HG03097 (cell line): ENCODE measurements around the gene ROGDI.
"Not testable (repeated sequence)": the region's sequence is repeated elsewhere in the genome, so short reads cannot be mapped to it uniquely, and the experiment has no call there.

ENCODE experiments used
- ATAC-seq: cut with Tn5 transposase; IDR thresholded peaks from one replicate; pipeline ENCODE4 v1.9.1; 2021; ENCODE audit not compliant: unreplicated experiment, low FRiP score

ROGDI gene

DNA sequence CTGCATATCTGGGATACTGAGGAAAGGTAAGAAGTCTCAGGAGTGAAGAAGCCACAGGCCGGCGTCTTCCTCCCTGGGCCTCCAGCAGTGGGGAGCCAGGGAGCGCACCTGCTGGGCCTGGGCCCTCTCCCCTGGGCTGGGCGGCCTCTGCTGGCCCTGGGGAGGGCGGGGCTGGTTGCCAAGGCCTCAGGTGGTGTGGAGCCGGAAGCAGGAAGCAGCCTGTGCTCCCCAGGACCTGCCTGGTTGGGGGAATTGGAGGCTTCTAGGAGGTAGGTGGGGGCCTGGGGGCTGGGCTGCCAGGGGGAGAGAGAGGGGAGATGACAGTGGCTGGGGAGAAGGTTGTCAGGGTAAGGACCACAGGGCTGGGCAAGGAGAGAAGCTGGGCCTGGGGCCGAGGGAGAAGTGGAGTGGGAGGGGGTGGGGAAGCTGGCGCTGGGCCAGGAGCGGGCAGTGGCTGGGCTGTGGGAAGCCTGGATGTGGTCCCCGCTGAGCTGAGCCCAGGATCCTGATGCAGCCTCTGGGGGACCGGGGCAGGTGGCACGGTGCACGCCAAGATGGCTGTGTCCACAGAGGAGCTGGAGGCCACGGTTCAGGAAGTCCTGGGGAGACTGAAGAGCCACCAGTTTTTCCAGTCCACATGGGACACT lies 7.1 kb downstream of the ROGDI start, which contains the start of gene SMIM22:
TSS of gene SMIM22 (plus strand) at position 189 of the 647 bp plus-strand sequence. CDS start at position 555, 366 bp downstream.
- ATAC-seq: no peak

DNA sequence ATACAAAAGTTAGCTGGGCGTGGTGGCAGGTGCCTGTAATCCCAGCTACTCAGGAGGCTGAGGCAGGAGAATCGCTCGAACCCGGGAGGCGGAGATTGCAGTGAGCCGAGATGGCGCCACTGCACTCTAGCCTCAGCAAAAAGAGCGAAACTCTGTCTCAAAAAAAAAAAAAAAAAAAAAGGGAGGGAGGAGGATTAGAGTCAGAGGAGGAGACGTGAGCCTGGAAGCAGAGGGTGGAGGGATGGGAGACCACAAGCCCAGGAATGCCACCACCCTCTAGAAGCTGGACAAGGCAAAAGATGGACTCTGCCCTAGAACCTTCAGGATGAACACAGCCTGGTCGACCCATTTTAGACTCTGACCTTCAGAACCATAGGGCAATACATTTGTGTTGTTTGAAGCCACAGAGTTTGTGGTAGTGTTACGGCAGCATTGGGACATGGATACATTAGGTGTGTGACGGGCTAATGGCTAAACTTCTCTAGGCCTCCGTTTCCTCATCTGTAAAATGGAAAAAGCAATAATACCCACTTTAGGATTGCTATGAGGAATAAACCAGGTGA lies 9.4 kb downstream of the ROGDI start:
- ATAC-seq: no peak

DNA sequence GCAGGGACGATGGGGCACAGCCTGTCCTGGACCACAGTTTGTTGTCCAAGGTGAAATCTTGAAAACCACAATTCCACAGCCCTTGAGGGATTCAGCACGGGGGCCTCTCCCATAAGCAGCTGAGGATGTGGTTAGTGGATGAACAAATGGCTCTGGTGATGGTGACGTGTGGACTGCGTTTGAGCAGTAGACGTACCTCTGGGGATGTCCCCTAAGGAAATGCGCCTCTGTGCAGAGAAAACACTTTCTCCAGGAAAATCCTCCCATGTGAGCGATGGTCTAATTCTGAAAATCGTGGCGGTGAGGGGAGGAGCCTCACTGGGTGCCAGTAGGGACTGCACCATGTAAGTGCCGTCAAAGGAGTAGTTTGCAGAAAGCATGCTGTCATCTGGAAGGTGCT lies 11.6 kb downstream of the ROGDI start:
- no peak for ATAC-seq

DNA sequence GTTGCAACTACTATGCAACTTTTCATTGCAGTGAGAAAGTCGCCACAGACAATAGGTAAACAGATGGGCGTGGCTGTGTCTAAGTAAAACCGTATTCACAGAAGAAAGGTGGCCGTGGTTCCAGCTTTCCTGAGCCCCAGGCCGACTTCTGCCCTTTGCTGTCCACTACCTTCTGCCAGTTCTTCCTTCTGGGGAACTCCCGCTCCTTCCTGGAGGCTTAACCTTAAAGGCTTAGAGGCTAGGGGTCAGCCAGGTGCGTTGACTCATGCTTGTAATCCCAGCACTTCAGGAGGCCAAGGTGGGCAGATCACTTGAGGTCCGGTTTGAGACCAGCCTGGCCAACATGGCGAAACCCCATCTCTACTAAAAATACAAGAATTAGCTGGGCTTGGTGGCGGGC lies 12.2 kb downstream of the ROGDI start:
- no peak for ATAC-seq

DNA sequence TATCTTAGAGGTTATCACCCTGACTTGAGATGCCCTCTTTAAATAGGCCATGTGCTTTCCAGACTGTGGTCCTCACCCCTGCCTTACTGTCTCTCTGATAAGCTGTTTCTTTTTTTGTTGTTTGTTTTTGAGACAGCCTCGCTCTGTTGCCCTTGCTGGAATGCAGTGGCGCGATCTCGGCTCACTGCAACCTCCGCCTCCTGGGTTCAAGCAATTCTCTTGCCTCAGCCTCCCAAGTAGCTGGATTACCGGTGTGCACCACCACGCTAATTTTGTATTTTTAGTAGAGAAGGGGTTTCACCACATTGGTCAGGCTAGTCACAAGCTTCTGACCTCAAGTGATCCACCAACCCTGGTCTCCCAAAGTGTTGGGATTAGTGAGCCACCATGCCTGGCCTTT lies 13.5 kb downstream of the ROGDI start:
- no peak for ATAC-seq

DNA sequence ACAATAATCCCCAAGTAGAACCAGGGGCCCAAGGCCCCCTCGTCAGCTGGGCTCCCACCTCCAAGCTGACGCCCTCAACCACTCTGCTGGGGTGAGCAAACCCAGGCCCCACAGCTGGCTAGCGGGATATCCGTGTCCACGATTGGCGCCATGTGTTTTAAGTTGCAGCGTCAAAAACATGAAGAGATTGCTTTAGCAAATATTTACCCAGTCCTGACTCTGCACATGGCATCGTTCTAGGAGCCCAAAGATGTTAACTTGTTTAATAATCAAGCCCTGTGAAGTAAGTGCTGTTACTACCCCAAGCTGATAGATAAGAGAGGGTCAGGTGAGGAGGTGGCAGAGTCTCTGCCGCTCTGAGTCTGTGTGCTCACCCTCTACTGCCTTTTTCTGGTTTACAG lies 13.9 kb downstream of the ROGDI start:
- ATAC-seq: no peak

DNA sequence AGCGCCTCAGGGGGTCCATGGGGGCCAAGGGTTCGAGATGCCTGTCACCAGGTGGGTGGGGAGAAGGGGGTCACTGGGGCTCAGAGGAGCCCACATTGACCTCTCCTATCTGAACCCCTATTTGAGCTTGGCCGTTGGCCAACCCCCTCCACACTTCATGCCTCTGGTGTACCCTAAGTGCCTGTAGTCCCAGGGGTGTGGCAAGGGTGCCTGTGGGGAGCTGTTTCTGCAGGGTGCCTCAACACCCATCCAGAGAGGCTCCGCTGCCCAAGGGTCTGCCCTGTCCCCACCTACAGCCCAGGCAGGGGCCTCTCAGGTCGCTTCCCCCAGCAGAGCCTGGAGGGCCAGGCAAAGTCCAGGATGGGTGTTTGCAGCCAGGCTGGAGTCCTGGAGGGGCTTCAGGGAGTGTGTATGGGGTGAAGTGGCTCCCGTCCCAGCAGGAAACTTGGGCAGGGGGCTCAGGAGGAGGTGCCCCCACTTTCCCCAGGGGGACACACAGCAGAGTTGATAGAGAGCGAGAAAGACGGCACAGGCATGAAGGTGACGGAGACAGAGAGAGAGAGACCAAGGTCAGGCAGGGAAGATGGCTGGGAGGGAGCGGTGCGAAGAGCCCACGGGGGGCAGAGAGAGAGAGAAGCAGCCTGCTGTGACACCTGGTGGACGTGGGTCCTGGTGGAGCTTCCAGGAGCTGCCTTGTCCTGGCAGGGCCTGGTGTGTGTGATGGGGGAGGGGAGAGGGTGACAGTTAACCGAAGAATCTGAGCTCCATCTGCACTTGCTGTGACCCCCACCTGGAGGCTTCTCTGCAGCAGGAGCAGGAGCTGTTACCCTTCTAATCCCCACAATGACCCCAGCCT lies 14.6 kb downstream of the ROGDI start, which contains the start of gene SEPTIN12:
TSS of gene SEPTIN12 (minus strand) at position 719 of the 856 bp plus-strand sequence. CDS start at position 19, 700 bp downstream.
- ATAC-seq: no peak

DNA sequence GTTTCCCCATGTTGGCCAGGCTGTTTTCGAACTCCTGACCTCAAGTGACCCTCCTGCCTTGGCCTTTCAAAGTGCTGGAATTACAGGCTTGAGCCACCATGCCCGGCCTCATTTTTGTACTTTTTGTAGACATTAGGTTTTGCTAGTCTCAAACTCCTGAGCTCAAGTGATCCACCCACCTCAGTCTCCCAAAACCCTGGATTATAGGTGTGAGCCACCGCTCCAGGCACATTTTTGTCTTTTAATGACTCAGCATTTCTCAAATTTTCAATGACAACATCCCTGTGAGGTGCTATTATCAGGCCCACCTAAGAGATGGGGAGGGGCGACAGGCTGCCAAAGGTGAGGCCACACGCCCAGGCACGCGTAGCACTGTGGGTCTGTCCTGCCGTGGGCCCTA lies 15.4 kb downstream of the ROGDI start:
- no peak for ATAC-seq

DNA sequence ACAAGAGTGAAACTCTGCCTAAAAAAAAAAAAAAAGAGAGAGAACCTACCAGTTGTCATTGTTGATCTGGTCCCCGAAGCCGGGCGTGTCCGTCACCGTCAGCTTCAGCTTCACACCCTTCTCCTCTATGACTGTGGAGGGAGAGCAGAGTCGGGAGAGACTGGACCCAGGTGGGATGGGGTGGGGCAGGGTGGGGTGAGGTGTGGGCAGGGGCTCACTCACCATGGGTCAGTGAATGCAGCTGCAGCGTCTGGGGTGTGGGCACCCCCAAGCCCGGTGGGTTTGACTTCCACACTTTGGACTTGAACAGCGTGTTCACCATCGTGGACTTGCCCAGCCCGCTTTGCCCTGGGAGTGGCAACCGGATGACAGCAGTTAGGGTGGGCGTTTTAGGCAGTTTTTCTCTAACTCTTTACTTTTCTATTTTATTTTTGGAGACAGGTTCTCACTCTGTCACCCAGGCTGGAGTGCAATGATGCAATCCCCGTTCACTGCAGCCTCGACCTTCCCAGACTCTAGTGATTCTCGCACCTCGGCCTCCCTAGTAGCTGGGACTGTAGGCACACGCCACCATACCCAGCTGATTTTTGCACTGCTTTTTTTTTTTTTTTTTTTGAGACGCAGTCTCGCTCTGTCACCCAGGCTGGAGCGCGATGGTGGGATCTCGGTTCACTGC lies 16.5 kb downstream of the ROGDI start:
- ATAC-seq: no peak

DNA sequence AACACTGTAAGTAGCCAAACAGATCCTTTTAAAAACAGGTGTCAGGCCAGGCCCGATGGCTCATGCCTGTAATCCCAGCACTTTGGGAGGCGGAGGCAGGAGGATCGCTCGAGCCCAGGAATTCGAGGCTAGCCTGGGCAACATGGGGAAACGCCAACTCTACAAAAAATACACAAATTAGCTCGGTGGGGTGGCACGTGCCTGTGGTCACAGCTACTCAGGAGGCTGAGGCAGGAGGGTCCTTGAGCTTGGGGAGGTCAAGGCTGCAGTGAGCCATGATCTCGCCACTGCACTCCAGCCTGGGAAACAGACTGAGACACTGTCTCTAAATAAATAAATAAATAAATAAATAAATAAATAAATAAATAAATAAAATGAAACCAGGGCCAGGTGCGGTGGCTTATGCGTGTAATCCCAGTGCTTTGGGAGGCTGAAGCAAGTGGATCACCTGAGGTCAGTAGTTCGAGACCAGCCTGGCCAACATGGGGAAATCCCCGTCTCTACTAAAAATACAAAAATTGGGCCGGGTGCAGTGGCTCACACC lies 17.9 kb downstream of the ROGDI start:
- not testable (repeated sequence) for ATAC-seq

DNA sequence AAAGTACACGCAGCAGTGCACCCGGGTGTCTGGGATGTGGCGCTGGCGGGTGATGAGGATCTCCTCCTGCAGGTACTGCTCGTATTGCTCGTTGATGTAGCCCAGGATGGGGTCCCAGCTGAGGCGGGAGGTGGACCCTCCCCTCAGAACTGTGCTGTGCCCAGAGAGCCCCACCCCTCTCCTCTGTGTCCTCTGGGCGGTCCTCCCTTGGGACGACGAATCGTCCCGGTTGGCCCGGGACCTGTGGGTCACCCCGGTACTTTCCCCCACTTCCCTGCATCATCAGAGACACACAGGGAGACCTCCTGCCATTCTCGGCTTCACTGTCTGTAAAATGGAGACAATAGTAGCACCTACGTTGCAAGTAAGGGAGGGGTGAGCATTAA lies 18.5 kb downstream of the ROGDI start:
- ATAC-seq: no peak

DNA sequence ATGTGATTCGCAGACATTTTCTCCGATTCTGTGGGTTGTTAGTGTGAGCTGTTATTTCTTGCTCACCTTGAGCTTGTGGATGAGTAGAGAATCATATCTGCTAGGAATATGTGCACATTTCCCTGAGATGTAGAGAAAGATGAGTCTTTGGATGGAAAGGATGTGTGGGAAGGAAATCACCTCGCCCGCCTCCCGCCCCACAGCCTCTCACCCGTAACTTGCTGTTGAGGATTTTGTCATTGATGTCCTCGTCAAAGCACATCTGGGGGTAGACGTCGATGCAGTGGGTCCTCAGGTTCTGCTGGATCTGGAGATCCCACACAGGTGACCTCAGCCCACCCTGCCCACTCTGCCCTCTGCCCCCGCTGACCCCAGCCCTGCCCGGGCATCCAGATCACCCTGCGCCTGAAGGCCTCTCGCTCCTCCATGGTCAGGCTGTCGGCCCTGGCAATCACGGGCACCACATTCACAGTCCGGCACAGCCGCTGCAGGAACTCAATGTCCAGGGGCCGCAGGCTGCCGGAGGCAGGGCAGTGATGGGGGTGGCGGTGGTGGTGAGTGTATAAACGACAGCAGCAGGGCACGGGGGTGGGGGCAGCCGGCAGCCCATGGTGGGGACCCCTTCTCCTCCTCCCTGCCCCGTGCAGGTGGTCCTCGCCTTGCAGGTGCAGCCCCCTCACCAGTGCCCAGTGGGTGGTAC lies 19.0 kb downstream of the ROGDI start:
- no peak for ATAC-seq

DNA sequence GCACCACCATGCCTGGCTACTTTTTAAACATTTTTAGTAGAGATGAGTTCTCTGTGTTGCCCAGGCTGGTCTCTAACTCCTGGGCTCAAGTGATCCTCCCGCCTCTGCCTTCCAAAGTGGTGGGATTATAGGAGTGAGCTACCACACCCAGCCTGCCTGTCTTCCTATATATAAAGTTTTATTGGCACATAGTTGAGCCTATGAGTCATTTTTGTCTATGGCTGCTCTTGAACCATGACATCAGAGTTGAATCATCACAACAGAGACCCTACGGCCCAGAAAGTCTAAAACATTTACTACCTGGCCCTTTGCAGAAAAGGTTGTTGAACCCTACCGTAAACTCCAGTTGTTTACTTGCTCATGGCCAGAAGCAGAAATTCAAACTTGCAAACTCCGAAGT lies 22.2 kb downstream of the ROGDI start:
- ATAC-seq: no peak

DNA sequence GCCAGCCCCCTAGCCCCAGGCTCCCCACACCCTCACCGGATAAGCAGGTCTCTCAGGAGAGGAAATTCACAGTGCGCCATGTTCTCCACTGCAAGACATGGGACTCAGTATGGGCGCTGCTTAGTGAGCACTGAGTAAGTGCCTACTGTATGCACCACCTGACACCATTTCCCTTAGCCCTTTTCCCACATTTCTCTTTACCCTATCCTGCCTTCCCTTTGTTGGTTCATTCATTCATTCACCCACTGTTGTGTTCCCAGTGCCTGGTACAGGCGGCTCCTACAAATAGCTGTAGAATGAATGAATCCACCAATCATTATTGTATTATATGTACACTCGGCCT lies 24.4 kb downstream of the ROGDI start:
- ATAC-seq: no peak

DNA sequence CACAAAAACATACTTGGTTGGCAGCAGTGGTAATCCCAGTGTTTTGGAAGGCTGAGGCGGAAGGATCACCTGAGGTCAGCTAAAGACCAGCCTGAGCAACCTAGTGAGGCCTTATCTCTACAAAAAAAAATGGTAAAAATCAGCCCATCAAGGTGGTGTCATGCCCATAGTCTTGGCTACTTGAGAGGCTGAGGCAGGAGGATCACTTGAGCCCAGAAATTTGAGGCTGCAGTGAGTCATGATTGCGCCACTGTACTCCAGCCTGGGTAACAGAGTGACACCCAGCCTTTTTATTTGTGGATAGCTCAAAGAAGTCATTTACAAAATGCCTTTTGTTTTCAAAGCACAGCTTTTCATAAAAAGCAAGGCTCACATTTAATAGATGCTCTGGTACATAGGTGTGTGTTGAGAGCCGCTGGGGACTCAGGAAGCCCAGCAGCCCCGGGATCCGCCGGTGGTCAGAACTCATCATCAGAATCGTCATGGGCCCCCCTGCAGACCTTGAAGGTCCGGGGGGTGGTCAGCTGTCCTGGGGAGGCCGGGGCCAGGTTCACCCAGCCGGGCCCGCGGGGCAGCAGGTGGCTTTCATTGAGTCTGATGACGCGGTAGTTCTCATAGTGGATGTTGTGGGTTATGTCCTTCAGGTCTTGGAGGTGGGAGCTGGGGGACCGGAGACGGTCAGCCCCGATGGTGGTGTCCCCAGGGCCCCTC lies 24.9 kb downstream of the ROGDI start:
- ATAC-seq: no peak

DNA sequence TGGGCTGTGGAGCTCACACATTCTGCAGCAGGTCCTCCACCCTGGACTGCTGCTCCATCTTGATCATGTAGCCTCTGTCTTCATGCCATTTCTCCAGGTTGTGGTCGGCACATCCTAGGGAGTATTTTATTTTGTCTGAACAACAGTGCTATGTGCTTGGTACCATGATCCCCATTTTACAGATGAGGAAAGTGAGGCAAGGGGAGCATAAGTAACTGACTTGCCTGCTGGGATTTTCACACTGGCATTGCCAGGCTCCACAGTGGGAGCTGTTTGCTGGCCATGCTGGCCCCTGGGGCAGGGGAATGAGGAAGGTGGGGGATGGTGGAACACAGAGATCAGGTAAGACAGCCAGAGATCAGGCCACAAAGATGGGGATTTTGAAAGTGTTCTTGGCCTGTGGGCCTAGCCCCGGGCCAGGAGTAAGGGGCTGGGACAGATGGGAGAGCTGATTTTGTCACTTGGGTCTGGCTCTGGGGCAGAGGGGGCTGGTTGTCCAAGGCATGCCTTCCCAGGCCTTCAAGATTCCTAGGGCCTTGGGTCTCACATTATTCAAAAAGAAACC lies 26.2 kb downstream of the ROGDI start:
- ATAC-seq: no peak

DNA sequence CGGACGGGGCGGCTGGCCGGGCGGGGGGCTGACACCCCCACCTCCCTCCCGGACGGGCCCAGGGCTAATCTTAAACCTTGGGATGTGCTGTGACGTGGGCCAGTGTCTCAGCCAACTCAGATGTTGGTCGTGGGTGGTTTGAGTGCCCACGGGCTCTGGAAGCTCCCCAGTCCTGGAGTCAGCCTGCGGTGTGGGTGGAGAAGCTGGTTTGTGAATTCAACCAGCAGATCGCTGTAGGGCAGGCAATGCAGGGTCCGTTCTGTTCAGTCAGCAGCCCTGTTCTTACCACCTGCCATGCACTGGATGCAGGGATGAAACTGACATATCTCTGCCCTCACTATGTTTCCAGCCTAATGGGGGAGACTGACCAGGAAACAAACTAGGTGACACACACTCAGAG lies 27.4 kb downstream of the ROGDI start:
- ATAC-seq: no peak

DNA sequence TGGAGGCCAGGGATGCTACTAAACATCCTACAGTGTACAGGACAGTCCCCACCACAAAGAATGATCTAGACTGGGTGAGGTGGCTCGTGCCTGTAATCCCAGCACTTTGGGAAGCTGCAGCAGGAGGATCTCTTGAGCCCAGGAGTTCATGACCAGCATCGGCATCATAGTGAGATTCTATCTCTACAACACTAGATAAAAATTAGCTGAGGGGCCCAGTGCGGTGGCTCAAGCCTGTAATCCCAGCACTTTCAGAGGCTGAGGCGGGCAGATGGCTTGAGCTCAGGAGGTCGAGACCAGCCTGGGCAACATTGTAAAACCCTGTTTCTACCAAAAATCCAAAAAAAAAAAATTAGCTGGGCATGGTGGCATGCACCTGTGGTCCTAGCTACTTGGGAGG lies 30.1 kb downstream of the ROGDI start:
- no peak for ATAC-seq

DNA sequence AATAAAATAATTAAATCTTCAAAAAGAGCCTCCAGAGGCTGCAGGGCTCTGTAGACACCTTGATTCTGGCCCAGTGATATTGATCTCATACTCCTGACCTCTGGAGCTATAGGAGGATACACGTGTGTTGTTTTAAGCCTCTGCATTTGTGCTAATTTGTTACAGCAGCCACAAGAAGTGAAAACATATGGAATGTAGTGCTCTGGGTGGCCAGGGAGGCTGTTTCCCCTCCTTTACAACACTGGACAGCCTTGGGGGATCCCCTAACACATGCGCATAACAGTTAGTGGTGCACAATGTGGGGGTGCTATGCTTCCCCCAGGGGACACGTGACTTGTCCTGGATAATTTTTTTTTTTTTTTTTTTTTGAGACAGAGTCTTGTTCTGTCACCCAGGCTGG lies 30.8 kb downstream of the ROGDI start:
- no peak for ATAC-seq

DNA sequence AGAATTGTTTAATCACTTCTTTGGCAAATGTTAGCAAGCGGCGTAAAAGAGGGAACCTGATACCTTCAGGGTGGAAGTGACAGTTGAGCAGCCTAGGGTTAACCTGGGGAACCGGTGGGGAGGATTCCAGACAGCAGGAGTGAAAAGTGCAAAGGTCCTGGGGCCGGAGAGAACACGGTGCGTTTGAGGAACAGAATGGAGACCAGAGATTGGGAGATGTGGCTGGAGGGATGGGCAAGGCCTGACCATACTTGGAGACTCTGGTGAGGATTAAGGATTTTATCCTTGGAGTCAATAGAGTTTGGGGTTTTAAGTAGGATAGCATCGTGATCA lies 33.2 kb downstream of the ROGDI start:
- no peak for ATAC-seq
